K562 (cell line): Measurements from ENCODE around the gene DYRK1B. TPM values are rescaled to one million over a fixed set of nuclear protein-coding genes. Genes with fewer than 3 reads are reported as not detected.

Experiments
- ARNT ChIP-seq, 2 experiments: fragments of 450-650 bp; IDR thresholded peaks; 2 replicates each; pipeline ENCODE4 v1.6.1; 2016; ENCODE audit warnings: mild to moderate bottlenecking in 1 of 2
- ATF1 ChIP-seq, 2 experiments: fragments of 450-650 bp in 1 of 2; IDR thresholded peaks; 2 replicates each; pipeline ENCODE4 v1.6.1; 2016; ENCODE audit warnings: missing compliant biosample characterization in 1 of 2, missing genetic modification characterization in 1 of 2
- ATF7 ChIP-seq: fragments of 450-650 bp; IDR thresholded peaks from 2 replicates; pipeline ENCODE4 v1.7.1; 2014; ENCODE audit warnings: mild to moderate bottlenecking, moderate library complexity
- BMI1 ChIP-seq: fragments of 150-350 bp; IDR thresholded peaks from 2 replicates; pipeline ENCODE4 v1.6.1; 2014; ENCODE audit warnings: low read length
- BRCA1 ChIP-seq, 2 experiments: fragments of 450-650 bp in 1 of 2; sonication (generic) in 1 of 2; formaldehyde crosslinking in 1 of 2; IDR thresholded peaks; 2 replicates each; pipeline versions ENCODE4 v1.5.0 to v1.6.1; 2017 to 2020; ENCODE audit warnings: mild to moderate bottlenecking in 1 of 2, missing genetic modification reagents in 1 of 2
- CXXC5 ChIP-seq: fragments of 250-450 bp; sonication (Bioruptor Pico); IDR thresholded peaks from 2 replicates; pipeline ENCODE4 v1.8.0; 2022; ENCODE audit warnings: inconsistent platforms, mild to moderate bottlenecking, moderate library complexity
- HNRNPLL ChIP-seq: fragments of 200-400 bp; formaldehyde crosslinking; IDR thresholded peaks from 2 replicates; pipeline ENCODE4 v1.6.1; 2017; ENCODE audit warnings: low read length, low read depth, mild to moderate bottlenecking; ENCODE audit not compliant: poor library complexity, severe bottlenecking
- POLR2G ChIP-seq: fragments of 200-400 bp; formaldehyde crosslinking; IDR thresholded peaks from 2 replicates; pipeline ENCODE4 v1.6.1; 2017; ENCODE audit warnings: low read depth, mild to moderate bottlenecking, antibody characterized with exemption, low read length, moderate library complexity
- RBBP5 ChIP-seq: fragments of 200-600 bp; sonication (generic); IDR thresholded peaks from 2 replicates; pipeline ENCODE4 v1.6.1; 2012; ENCODE audit warnings: borderline replicate concordance, mild to moderate bottlenecking, low read length, control low read depth, inconsistent platforms; ENCODE audit not compliant: insufficient read depth, poor library complexity, severe bottlenecking
- ZFX ChIP-seq: sonication (generic); formaldehyde crosslinking; IDR thresholded peaks from 2 replicates; pipeline ENCODE4 v1.8.0; 2022; ENCODE audit warnings: mild to moderate bottlenecking, missing genetic modification reagents, moderate library complexity
- polyA plus RNA-seq, 8 experiments: library from polyadenylated mRNA; depleted of rRNA in 4 of 8; stranded (reverse) in 5 of 8; unstranded in 3 of 8; fragments of >200 nt; fragmentation: Nextera tagmentation in 2 of 8; fragmentation: Illumina TruSeq in 1 of 8; extraction: Ambion mirVana in 2 of 8; extraction: Trizol in 1 of 8; gene quantifications; 2 replicates each; pipeline versions ENCODE4 v1.2.1 to v1.2.3, GENCODE V29; 2011 to 2014; ENCODE audit warnings: inconsistent platforms in 1 of 8, missing spikeins in 1 of 8
- total RNA-seq, 7 experiments: library from RNA; depleted of rRNA in 6 of 7; stranded (reverse); fragments of >200 nt in 6 of 7; fragmentation: Illumina TruSeq in 2 of 7; extraction: Trizol in 2 of 7; gene quantifications; 2 replicates each; pipeline versions ENCODE4 v1.2.1 to v1.2.3, GENCODE V29; 2011 to 2021; ENCODE audit warnings: low replicate concordance in 1 of 7
- TF ChIP-seq, protein P1 (sequence below): fragments of 450-650 bp; IDR thresholded peaks from 2 replicates; pipeline ENCODE4 v1.6.1; 2017; ENCODE audit warnings: antibody characterized with exemption, mild to moderate bottlenecking
- TF ChIP-seq, protein P2 (sequence below): fragments of 450-650 bp; IDR thresholded peaks from 2 replicates; pipeline ENCODE4 v1.6.1; 2016; ENCODE audit warnings: low read depth, mild to moderate bottlenecking, moderate library complexity

DYRK1B gene
- total and polyA plus RNA-seq, 9 of the 15 experiments (the other 6 are each of a cell fraction or from before 2014, with no cell fraction given) = 0.91 to 5.2 (median 1.5) TPM; not detected in 2

DNA sequence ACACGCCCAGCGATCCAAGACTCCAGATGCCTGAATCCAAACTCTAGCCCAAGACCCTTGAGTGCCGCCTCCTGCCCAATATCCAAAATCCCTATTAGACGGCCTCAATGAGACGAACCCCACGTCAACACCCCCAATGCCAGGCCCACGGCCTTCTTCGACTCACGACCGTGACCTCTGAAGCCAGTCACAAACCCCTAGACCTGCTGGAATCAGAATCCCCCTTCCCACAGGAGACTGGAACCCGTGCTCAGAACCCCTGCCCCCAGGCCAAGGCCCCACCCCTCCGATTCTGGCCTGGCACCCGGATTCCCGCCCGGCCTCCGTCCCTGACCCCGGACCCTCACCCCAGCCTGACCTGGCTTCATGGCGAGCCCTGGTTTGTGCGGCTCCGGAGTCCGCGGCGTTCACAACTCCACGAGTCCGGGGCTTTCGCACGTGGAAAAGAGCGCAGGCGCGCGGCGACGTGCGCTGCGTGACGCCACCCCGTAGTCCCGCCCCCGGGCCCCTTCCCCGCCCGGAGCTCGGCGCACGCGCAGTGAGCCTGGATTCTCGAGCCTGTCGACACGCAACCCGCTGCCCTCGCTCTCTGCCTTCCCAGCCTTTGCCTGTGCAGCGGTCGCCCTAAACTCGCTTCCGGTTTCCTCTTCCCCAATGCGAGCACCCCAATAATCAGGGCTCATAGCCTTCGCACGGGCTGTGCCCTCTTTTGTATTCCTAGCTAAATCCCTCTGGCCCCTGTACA is 12.1 kb upstream of the DYRK1B start, which contains the start of gene FBL (continued):
- TF ChIP-seq ATF1 (CRISPR knock-in tag; IDR thresholded peaks at IDR 0.05) (no peak), ATF1 (tag; IDR thresholded peaks at IDR 0.05) (peak; percentile 65), BRCA1 (IDR thresholded peaks at IDR 0.05) (no peak), BRCA1 (CRISPR knock-in tag; IDR thresholded peaks at IDR 0.05) (0 out of 2 replicates have a peak, but pooled peaks have one; percentile 30), ATF7 (peak; percentile 40; the same call in 1 of the 2 replicates), RBBP5 (peak; percentile 75), ARNT (IDR thresholded peaks at IDR 0.05) (0 out of 4 replicates have a peak, but pooled peaks of 1 of the 2 experiments have one; percentile 41), POLR2G (peak; percentile 96), BMI1 (no peak), HNRNPLL (peak; percentile 54), CXXC5 (peak; percentile 84), ZFX (CRISPR knock-in tag) (peak; percentile 54; the same call in 1 of the 2 replicates)
- TF ChIP-seq, protein P1, sequence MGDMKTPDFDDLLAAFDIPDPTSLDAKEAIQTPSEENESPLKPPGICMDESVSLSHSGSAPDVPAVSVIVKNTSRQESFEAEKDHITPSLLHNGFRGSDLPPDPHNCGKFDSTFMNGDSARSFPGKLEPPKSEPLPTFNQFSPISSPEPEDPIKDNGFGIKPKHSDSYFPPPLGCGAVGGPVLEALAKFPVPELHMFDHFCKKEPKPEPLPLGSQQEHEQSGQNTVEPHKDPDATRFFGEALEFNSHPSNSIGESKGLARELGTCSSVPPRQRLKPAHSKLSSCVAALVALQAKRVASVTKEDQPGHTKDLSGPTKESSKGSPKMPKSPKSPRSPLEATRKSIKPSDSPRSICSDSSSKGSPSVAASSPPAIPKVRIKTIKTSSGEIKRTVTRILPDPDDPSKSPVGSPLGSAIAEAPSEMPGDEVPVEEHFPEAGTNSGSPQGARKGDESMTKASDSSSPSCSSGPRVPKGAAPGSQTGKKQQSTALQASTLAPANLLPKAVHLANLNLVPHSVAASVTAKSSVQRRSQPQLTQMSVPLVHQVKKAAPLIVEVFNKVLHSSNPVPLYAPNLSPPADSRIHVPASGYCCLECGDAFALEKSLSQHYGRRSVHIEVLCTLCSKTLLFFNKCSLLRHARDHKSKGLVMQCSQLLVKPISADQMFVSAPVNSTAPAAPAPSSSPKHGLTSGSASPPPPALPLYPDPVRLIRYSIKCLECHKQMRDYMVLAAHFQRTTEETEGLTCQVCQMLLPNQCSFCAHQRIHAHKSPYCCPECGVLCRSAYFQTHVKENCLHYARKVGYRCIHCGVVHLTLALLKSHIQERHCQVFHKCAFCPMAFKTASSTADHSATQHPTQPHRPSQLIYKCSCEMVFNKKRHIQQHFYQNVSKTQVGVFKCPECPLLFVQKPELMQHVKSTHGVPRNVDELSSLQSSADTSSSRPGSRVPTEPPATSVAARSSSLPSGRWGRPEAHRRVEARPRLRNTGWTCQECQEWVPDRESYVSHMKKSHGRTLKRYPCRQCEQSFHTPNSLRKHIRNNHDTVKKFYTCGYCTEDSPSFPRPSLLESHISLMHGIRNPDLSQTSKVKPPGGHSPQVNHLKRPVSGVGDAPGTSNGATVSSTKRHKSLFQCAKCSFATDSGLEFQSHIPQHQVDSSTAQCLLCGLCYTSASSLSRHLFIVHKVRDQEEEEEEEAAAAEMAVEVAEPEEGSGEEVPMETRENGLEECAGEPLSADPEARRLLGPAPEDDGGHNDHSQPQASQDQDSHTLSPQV = 0 out of 2 replicates have a peak, but pooled peaks have one; percentile 17
- TF ChIP-seq, protein P2, sequence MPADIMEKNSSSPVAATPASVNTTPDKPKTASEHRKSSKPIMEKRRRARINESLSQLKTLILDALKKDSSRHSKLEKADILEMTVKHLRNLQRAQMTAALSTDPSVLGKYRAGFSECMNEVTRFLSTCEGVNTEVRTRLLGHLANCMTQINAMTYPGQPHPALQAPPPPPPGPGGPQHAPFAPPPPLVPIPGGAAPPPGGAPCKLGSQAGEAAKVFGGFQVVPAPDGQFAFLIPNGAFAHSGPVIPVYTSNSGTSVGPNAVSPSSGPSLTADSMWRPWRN = no peak
